ENCODE results near the gene TGM2.

DNA sequence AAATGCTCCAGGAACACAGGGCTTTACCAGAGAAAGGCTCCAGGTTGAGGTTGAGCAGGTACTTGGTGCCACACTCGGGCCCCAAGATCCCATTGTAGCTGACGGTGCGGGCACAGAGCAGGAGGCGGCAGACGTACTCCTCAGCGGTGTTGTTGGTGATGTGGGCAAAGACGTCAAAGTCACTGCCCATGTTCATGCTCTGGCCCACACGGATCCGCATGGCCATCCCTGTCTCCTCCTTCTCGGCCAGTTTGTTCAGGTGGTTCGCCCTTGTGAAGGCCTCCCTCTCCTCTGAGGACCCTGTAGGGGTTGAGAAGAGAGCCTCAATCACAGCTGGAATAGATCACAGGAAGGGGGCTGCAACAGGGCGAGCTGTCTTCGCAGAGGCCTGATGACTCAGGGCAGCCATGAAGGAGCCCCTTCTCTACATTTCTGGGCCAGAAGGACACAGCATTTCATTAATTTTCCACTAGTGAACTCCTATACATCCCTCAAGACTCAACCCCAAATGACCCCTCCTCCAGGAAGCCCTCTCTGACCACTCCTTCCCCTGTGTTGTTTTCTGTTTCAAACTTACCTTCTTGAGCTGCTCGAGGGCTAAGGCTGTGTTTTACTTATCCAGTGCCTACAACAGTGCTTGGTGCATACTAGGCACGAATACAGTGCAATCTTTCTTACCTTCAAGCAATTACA is 26.8 kb downstream of the TGM2 start:
- no peak for TF ChIP-seq GATA3 (IDR thresholded peaks at IDR 0.05; ENCODE audit: low read depth, low read length)
- no peak for TF ChIP-seq GATA2 (IDR thresholded peaks at IDR 0.05; ENCODE audit: low read depth, low read length)
